Uterus (tissue), 2 donors: Measurements from ENCODE around the gene PREX1.

Source experiments
- CTCF ChIP-seq, 4 experiments: fragments of 200-600 bp in 2 of 4; fragments of 450-650 bp in 2 of 4; sonication (generic) in 2 of 4; IDR thresholded peaks; one replicate each; pipeline ENCODE4 v1.5.1; 2016 to 2019; ENCODE audit warnings: antibody characterized with exemption in 4 of 4, mild to moderate bottlenecking in 2 of 4, moderate library complexity in 1 of 4
- POLR2A ChIP-seq, 2 donors: fragments of 450-650 bp; IDR thresholded peaks; one replicate each; pipeline ENCODE4 v1.6.1; 2016; ENCODE audit warnings: antibody characterized with exemption in 2 of 2, mild to moderate bottlenecking in 1 of 2, moderate library complexity in 1 of 2

GRCh38 chr20:48662711-48663110 lies 165.1 kb downstream of the PREX1 start:
- TF ChIP-seq CTCF (IDR thresholded peaks at IDR 0.05) (no peak), POLR2A (IDR thresholded peaks at IDR 0.05) (no peak)
